ENCODE results near the gene OOSP4B. TPM values are rescaled to one million over a fixed set of nuclear protein-coding genes. Genes with fewer than 3 reads are reported as not detected.
"Not testable (repeated sequence)": the region's sequence is repeated elsewhere in the genome, so short reads cannot be mapped to it uniquely, and the experiment has no call there.

OOSP4B gene
- total and polyA plus RNA-seq, 2 of the 4 experiments (the other 2 are of a cell fraction): not detected

GRCh38 chr11:59981106-59981770 is 35.7 kb upstream of the OOSP4B start:
- no peak overlapping the region for H2BK15ac ChIP-seq (ENCODE audit: low read depth, low read length)
- no peak overlapping the region for H2BK120ac ChIP-seq (ENCODE audit: low read depth, low read length)
- no peak overlapping the region for H3K9ac ChIP-seq (ENCODE audit: low read depth, low read length)
- no peak overlapping the region for H2BK20ac ChIP-seq (ENCODE audit: low read depth, low read length)
- H3K56ac ChIP-seq (ENCODE audit: extremely low read depth, insufficient read depth, low read length): no peak overlapping the region
- no peak overlapping the region for H2AK9ac ChIP-seq (replicated peaks; ENCODE audit: low read depth, low read length, poor library complexity)
- no peak overlapping the region for H2AFZ ChIP-seq (replicated peaks; ENCODE audit: low read length, poor library complexity)
- no peak overlapping the region for H3K4ac ChIP-seq (ENCODE audit: low read depth, low read length)
- in situ Hi-C loops (cut with MboI; ENCODE audit: low sequenced_read_pairs) (no loop called here), dilution Hi-C loops (cut with HindIII; ENCODE audit: low sequenced_read_pairs, unreplicated experiment) (no loop called here), intact Hi-C loops (cut with micrococcal nuclease) (no loop called here)
- no peak overlapping the region for H3K27ac ChIP-seq (ENCODE audit: insufficient read depth, low read length)
- WGBS, 2 experiments (ENCODE audit: extremely low coverage in 2 of 2, insufficient read length in 1 of 2): no CpG with 5 or more reads among the region's 4 CpGs
- no peaks in the 10 kb centered on the region for H3K9me1 ChIP-seq (ENCODE audit: insufficient read depth, low read length)
- H3K18ac ChIP-seq (ENCODE audit: low read depth, low read length): no peak overlapping the region
- no peaks in the 10 kb centered on the region for H3K36me3 ChIP-seq (ENCODE audit: control insufficient read depth, insufficient read depth, low read length)
- no peak overlapping the region for H3K4me3 ChIP-seq (ENCODE audit: insufficient read depth, low read depth, low read length)
- H3K4me2 ChIP-seq (ENCODE audit: low read depth, low read length): no peak overlapping the region
- H4K5ac ChIP-seq (ENCODE audit: low read depth, low read length): no peak overlapping the region
- no peak for DNase-seq
- H3K4me1 ChIP-seq (ENCODE audit: control insufficient read depth, insufficient read depth, low read length): no peaks in the 10 kb centered on the region
- H4K91ac ChIP-seq (ENCODE audit: insufficient read depth, low read depth, low read length): no peak overlapping the region
- no peak overlapping the region for H4K8ac ChIP-seq (ENCODE audit: low read depth in 2 of 2, low read length in 2 of 2)
- no peak for TF ChIP-seq CHD1 (IDR thresholded peaks at IDR 0.05; ENCODE audit: low read depth, low read length)
- TF ChIP-seq SMC3 (IDR thresholded peaks at IDR 0.05; ENCODE audit: low read depth, low read length): no peak
- no peak for TF ChIP-seq BHLHE40 (IDR thresholded peaks at IDR 0.05; ENCODE audit: low read depth, low read length)
- TF ChIP-seq CTCF (conservative IDR thresholded peaks at IDR 0.05; ENCODE audit: low read depth, low read length): no peak
- no peak for TF ChIP-seq RFX5 (IDR thresholded peaks at IDR 0.05; ENCODE audit: low read depth, low read length)
- TF ChIP-seq MXI1 (IDR thresholded peaks at IDR 0.05; ENCODE audit: borderline replicate concordance, low read depth, low read length): no peak
- CTCF ChIA-PET: no interaction called here
- POLR2A ChIA-PET (ENCODE audit: unreplicated experiment): no interaction called here
- no TSS peak for BruUV-seq (replicated peaks)
- no peak overlapping the region for H2BK5ac ChIP-seq (ENCODE audit: low read depth, low read length, poor library complexity, severe bottlenecking)
- no peaks in the 10 kb centered on the region for H4K20me1 ChIP-seq (ENCODE audit: insufficient read depth, low read length)
- no peak overlapping the region for H3K23ac ChIP-seq (ENCODE audit: low read depth, low read length)
- H2AK5ac ChIP-seq (ENCODE audit: low read depth, low read length): no peak overlapping the region
- H3K9me3 ChIP-seq (ENCODE audit: control insufficient read depth, insufficient read depth, low read length): no peaks in the 10 kb centered on the region
- H3K79me1 ChIP-seq (ENCODE audit: low read depth in 1 of 2, low read length in 2 of 2): no peaks in the 10 kb centered on the region
- no peak for ATAC-seq (ENCODE audit: low read depth)
- H3K14ac ChIP-seq (replicated peaks; ENCODE audit: low read depth, low read length): no peak overlapping the region
- no peaks in the 10 kb centered on the region for H3K27me3 ChIP-seq (ENCODE audit: control insufficient read depth, insufficient read depth, low read length)

GRCh38 chr11:59982037-59982436 is 34.9 kb upstream of the OOSP4B start:
- in situ Hi-C loops (cut with MboI; ENCODE audit: low sequenced_read_pairs): not testable (repeated sequence)
- no CpG with 5 or more reads among the region's 4 CpGs for WGBS, 2 experiments (ENCODE audit: extremely low coverage in 2 of 2, insufficient read length in 1 of 2)

More at GRCh38 chr11:59982037-59982436, 34.9 kb upstream of the OOSP4B start:
- H3K9me1 ChIP-seq (ENCODE audit: insufficient read depth, low read length); H4K20me1 ChIP-seq (ENCODE audit: insufficient read depth, low read length); H2BK20ac ChIP-seq (ENCODE audit: low read depth, low read length); H3K14ac ChIP-seq (replicated peaks; ENCODE audit: low read depth, low read length); H3K56ac ChIP-seq (ENCODE audit: extremely low read depth, insufficient read depth, low read length); H2BK120ac ChIP-seq (ENCODE audit: low read depth, low read length); dilution Hi-C loops (cut with HindIII; ENCODE audit: low sequenced_read_pairs, unreplicated experiment); H3K4ac ChIP-seq (ENCODE audit: low read depth, low read length); H3K27me3 ChIP-seq (ENCODE audit: control insufficient read depth, insufficient read depth, low read length); H3K4me3 ChIP-seq (ENCODE audit: insufficient read depth, low read depth, low read length); H3K9me3 ChIP-seq (ENCODE audit: control insufficient read depth, insufficient read depth, low read length); H3K4me2 ChIP-seq (ENCODE audit: low read depth, low read length); BruUV-seq (replicated peaks); intact Hi-C loops (cut with micrococcal nuclease); H2AK5ac ChIP-seq (ENCODE audit: low read depth, low read length); H4K8ac ChIP-seq (ENCODE audit: low read depth in 2 of 2, low read length in 2 of 2); ATAC-seq (ENCODE audit: low read depth); H4K91ac ChIP-seq (ENCODE audit: insufficient read depth, low read depth, low read length); H3K18ac ChIP-seq (ENCODE audit: low read depth, low read length); H2AFZ ChIP-seq (replicated peaks; ENCODE audit: low read length, poor library complexity); H2AK9ac ChIP-seq (replicated peaks; ENCODE audit: low read depth, low read length, poor library complexity); H2BK15ac ChIP-seq (ENCODE audit: low read depth, low read length); H3K36me3 ChIP-seq (ENCODE audit: control insufficient read depth, insufficient read depth, low read length); H2BK5ac ChIP-seq (ENCODE audit: low read depth, low read length, poor library complexity, severe bottlenecking); H3K23ac ChIP-seq (ENCODE audit: low read depth, low read length); H3K9ac ChIP-seq (ENCODE audit: low read depth, low read length); H3K27ac ChIP-seq (ENCODE audit: insufficient read depth, low read length); POLR2A ChIA-PET (ENCODE audit: unreplicated experiment); CTCF ChIA-PET; DNase-seq; H4K5ac ChIP-seq (ENCODE audit: low read depth, low read length); H3K79me1 ChIP-seq (ENCODE audit: low read depth in 1 of 2, low read length in 2 of 2); H3K4me1 ChIP-seq (ENCODE audit: control insufficient read depth, insufficient read depth, low read length): not testable (repeated sequence)
